Colon (tissue), 2 donors: ENCODE data around the gene RAD18.

Source experiments
- FAIRE-seq: peaks from 2 replicates; lab custom pipeline; 2012; peaks lifted over from hg19 to GRCh38; lab: Jason Lieb, UNC
- donor health status: control.
- donor health status: control.

RAD18 gene

DNA sequence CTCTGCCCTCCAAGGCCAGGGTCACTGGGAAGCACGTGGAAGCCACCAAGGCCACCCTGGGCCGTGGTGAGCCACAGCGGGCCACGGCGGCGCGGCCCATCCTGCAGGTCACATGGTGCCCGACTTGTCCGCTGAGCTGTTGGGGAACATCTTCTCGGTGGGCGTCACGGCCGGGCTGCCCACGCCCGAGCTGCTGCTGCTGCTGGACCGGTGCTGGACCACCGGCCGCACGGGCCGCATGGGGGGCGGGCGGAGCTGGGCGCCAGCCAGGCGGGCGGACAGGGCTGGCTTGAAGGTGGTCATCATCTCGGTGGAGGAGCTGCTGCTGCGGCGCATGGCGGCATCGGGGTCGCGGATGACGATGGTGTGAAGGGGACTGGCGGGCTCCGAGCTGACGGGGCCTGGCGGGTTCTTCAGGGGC lies 22.1 kb upstream of the RAD18 start:
- FAIRE-seq, result no peak

DNA sequence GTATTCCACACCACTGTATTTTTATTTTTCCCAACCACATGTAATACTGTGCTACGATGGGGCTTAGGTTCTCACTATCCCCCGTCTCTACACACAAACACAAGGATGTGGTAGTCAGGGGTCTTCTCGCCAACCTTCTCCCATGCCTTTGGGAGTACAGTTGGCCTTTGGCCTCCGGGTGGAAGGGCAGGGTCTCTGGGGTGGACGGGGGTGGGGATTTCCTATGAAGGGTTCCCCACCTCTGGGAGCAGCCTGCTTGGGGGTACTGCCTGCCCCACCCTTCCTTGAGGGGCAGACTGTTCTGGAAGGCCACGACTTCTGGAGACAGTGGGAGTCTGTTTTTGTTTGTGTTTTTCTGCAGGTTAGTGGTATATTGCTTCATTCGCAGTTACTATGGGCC lies 21.3 kb upstream of the RAD18 start:
- no peak for FAIRE-seq

DNA sequence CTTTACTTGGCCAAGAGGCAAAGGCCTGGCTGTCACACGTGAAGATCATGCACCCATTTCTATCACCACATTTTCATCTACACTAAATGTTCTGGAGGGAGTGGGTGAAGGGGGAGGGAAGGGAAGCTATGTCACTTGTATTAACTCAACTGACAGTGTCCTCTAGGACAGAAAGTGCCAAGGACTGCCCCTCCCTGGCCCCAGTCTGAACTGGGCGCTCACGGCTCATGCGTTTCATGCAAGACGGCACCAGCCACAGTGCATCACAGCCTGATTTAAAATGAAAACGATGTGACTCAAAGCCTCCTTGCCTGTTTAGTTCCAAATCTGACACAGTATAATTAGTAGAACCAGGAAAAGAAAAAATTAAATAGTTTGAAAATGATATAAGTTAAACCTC lies 20.8 kb upstream of the RAD18 start:
- no peak for FAIRE-seq

DNA sequence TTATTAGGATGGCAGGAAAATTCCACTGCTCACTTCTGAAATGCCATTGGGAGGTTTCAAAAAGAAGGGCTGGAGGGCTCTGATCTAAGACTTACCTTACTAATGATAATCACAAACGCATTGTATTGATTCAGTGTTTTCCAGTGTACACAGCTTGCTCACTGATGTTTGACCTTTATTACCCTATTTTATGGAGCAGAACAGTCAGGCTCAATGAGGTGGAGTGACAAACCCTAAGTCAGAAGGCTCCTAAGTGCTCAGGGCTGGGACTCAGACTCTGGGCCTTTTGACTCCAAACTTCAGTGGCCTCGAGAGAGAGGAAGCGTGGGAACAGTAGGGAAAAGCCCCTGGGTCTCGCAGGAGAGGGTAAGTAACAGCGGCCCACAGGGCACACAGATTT lies 20.3 kb upstream of the RAD18 start:
- FAIRE-seq, result no peak

DNA sequence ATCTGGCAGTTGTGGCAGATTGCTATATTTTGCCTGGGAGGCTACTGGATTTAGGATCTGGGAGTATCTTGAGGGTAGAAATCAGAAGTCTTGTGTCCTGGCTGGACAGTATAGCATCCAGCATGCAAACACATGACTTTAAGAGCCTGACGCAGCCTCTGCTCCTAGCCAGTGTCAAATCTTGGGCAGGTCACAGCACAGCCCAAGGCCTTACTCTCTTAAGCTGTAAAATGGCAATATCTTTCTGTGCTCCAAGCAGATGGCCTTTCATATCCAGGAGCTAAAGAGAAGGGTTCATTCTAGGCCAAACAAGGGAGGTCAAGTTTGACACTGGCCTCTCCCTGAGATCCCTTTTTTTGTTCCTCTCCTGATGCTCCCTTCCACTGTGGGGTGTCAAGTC lies 19.8 kb upstream of the RAD18 start:
- FAIRE-seq, result no peak

DNA sequence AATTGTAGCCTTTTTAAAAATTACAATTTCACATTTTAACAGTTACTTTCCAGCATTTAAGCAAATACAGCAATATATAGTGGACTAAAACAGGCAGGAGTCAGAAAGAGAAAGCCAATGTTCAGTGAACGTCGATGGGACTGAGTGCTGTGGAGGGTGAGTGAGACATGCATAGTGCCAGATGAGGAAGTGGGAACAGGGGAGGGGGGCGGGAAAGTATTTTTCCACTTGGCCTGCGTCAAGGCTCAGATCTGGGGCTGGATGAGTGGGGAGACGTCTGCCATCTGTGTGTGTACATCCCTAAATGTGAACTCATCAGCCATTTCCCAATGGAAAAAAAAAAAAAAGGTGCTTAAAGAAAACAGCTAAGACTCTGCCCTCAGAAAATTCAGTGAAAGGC lies 19.2 kb upstream of the RAD18 start:
- no peak for FAIRE-seq

DNA sequence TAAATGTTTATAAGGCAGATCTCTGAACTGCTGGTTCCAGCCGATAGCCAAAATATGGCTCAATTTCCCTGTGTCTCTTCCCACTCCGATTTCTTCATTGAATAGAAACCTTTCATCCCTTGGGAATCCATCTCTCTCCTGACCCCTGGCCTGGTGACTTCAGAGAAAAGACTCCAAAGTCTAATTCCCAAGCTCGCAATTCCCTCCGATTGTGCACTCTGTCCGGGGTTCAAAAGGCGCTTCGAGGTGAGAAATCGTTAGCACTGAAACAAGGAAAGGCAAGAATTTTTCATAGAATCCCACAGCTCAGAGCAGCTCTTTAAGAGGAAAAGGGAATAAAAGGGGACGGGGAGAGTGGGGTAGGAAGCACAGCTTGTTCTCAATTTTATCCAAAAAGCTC lies 18.4 kb upstream of the RAD18 start:
- no peak for FAIRE-seq

DNA sequence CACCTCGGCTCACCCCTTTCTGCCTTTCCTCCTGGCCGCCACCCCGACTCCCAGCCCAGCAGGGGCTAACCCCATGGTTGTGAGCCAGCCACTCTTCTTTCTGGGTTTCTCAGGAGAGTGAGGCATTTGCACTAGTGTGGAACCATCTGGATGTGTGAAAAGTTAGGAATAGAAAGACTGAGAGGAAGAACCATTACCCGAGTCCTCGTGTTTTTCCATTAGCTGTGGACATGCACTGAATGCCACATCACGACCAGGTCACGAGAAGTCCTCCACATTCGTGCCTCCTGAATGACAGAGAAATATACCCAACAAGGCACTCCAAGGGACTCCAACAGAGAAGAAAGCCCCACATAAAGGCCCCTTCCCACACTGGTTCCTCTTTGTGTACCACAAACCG lies 18.0 kb upstream of the RAD18 start:
- no peak for FAIRE-seq

DNA sequence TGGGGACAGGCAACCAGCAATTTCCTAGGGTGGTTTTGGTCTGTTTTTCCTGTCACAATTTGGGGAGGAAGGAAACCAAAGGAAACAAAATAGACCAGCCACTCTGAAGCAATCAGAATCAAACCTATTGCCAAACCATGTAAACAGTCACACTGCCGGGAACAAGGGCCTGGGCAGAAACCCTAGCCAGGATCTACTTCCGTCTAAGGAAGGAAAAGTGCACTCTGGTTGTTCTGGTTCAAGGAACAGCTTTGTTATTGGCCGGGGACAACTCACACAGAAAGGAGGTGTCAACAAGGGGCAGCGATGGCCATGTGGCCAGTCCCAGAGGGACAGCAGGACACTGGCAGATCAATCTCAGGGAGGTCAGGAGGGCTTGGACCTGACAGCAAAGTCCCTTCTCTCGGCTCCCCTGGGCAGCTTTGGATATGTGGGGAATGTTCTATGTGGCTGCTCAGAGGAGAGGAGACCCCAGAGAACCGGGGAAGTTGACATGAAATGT lies 17.5 kb upstream of the RAD18 start:
- no peak for FAIRE-seq

DNA sequence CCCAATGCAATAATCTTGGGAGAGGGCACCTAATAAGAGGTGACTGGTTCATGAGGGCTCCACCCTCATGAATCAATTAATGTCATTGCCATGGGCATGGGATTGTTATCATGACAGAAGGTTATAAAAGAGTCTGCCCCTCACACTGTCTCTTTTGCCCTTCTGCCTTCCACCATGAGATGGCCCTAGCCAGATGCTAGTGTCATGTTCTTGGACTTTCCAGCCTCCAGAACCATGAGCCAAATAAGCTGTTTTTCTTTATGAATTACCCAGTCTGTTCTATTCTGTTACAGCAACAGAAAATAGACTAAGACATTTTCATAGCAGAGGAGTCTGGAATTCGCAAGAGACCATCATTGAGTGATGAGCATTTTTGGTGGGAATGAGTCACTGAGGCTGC lies 16.0 kb upstream of the RAD18 start:
- no peak for FAIRE-seq

DNA sequence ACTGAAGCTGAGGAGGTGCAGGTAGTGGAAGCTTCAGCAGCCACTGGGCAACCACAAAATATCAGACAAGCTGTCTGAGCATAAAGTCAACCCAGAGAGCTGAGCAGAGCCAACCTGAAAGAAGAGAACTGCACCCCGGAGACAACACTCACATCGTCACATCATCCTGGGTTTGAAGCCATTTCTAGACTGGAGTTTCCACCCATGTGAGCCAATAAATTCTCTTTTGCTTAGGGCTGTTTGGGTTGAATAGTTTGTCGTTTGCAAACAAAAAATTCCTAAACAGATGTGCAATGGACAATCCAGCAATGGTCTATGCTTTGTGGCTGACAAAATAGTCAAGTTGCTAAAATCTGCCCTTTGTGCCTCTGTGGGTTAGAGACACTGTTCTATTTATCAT lies 15.3 kb upstream of the RAD18 start:
- FAIRE-seq, result no peak

DNA sequence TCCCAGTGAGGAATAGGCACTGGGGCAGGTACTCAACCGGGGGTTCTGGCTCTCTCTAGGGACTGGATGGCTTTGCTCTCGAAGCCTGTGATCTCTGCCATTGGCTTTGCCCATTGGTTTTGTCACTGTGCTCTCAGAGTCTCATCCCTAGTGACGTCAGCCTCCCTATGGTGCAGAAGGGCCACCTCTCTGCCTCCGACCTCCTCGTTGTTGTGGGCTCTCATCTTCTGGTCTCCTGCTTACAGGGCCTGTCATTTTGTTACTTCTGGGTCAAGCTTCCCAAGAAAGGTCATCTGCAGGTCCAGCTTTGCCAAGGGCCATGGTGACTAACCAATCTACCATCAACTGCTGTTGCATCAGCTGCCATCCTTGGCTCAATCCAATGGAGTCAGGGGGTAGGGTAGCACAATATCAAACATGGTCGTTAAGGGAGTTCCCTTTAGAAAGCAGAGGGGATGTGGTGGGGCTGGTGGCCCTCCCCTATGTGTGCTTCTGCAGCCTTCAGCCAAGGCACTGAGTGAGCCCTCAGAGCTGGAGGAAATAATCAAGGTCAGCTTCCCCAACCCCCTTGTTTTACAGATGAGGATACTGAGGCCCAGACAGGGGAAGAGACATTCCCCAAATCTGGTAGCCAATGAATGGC lies 13.4 kb upstream of the RAD18 start:
- no peak for FAIRE-seq

DNA sequence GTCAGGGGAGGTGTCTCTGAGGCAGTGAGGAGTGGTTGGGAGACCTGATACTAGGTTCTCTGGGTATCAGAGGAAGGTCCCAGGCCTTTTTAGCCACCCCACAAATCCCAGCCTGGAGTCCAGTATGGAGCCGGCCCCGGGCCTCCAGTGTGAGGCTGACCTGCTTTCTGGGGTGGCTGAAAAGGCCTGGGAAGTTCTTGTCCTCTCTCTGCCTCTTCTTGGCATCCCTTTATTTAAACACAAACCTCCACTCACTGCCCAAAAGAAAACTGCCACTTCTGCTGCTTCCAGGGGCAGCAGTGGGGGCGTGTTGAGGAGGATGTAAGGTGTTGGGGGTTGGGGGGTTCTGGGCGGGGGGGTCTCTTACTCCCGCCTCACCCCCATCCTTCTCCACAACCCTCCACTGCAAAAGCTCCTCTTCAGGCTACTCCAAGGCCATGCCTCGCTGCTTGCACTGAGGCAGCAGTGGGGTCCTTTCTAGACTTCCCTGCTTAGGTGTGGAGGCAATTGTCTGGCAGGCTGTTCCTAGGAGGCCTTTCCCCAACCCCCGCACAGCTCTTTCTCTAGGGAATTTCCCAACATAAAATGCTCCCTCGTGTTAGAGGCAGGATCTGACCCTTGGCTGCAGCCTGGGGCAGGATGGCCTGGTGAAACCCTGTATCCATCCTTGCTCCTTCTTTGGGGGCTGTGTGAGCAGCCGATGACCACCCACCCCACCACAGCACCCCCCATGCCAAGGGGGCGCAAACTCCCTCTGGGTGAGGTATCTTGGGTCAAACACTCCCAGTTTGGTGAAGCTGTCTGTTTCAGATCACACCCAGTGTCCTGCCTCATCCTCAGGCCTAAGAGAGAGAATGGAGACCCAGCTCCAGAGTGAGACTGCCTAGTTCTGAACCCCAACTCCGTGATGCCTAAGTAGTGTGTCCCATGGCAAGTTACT lies 12.1 kb upstream of the RAD18 start:
- no peak for FAIRE-seq

DNA sequence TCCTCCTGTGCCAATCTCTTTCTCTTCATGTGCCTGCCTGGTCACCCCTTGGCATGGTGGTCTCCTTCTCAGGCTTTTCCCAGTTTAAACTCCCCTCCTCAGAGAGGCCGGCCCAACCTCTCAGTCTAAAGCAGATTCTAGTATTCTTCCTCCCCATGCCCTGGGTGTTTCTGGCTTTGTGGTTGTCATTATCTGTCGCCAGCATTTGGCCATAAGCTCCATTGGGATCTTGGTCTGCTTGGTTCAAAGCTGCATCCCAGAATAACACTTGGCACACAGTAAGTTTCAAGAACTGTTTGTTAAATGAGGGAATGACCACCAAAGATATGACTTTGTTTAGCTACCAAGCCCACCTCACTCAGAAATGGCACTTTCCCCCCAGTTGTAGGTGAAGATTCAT lies 11.2 kb upstream of the RAD18 start:
- FAIRE-seq, result no peak

DNA sequence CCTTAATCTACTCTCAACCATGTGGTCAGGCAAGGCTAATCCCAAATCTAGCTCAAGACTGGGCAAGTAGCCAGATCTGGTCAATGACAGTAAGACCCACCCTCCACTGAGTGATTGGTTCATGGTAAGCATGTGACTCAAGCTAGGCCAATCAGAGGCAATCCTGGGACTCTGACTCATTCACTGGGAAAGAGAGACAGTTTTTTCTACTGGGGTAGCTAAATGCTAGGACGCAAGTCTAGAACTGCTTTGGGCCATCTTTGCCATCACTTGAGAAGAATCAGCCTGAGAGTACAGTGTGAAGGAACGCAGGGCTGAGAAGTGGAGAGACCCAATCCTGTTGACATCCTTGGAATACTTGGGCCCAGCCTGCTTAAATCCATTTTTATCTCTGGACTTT lies 9.4 kb upstream of the RAD18 start:
- no peak for FAIRE-seq

DNA sequence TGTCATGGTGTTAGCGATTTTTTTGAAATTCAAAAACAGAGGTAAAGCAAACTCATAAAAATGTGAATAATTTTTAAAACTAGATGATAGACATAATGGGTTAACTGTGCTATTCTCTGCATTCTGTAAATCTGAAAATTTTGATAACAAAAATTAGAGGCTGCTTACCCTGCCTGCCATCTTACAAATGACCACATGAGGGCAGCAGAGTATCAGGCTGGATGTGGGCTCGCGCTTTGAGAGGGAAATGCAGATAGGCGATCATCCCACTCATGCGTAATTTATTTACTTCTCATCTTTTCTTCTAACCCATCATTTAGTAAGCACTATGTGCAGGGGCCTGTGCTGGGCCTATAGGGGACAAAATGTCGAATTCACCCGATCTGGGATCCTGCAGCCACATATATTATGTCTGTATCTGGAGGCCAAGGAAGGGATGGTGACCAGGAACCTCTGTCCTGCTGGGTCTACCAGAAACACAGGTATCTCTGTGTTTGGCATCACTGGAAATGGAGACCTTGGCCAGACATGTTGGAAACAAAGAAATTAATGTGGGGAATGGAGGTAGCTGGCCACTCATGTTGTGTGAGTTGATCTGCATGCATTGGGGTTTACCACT lies 7.8 kb upstream of the RAD18 start:
- no peak for FAIRE-seq

DNA sequence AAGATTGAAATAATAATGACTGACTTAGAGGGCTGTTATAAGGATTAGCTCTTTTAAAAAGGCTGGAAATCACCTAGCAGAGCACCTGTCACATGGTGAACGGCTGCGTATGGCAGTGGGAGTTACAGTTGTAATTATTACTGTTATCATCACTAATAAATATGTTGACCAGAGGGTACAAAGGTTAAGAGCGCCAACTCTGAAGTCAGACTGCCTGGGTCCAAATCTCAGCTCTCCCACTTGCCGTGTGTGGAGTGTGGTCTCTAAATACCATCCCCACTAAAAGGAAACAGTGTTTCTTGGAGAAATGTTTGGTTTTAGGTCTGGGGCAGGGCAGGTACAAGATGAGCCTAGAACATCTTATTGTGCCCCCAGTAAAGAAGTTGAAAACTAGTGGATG lies 6.0 kb upstream of the RAD18 start:
- no peak for FAIRE-seq

DNA sequence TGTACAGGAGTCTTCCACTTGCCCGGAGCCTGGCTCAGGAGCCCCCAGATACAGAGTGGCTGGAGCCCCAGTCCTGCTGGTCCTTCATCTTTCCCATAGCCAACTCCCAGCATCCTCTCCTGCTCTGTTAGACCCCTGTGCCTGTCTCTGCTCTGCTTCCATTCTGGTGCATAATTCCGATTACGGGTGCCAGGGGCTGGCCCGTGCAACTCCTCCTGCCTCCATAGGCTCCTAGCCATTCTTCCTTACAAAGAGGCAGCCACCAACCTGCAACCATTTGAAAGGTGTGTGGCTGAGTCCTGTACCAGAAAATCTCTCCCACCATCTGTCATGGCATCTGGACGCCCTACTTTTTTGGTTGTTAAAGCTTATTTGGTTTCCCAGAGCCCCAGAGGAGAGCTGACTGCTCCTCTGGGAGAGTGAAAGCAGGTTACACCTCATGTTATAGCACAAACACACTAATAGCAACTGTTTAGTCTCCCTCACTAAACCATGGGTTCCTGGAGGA lies 5.2 kb upstream of the RAD18 start:
- no peak for FAIRE-seq

DNA sequence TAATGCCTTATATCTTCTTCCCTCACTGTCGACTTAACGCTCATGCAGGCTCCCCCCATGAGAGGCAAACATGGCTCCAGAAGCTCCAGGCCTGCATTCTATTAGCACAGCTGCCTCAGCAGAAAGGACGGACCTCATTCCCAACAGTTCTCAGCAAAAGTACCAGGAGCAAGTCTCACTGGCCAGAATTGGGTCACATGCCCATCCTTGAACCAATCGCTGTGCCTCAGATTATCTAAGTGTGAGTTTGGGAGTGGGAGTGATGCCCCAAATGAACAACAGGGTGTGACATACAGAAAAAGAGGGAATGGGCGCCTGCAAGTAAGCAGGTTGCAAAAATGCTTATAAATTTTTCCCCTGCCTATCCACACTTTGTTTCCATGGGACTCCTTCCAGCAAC lies 4.3 kb upstream of the RAD18 start:
- no peak for FAIRE-seq

DNA sequence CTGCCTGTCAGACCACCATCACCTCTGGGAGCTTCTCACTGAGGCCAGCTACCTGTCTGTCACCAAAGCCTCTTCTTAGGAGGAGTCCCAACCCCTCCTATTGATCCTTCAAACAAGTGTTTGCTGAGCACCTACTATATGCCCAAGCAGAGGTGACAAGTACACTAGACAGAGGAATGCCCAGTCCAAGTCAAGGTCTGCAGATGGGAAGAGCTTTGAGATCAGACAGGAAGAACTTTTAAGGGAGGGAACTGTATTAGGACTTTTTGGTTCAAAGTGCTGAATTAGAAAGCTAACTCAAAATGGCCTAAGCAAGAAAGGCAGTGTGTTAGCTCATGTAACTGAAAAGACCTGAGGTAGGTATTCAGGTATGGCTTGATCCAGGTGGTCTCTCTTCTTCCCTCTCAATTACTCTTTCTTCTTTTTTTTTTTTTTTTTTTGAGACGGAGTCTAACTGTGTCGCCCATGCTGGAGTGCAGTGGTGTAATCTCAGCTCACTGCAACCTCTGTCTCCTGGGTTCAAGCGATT lies 3.6 kb upstream of the RAD18 start:
- FAIRE-seq, result no peak

DNA sequence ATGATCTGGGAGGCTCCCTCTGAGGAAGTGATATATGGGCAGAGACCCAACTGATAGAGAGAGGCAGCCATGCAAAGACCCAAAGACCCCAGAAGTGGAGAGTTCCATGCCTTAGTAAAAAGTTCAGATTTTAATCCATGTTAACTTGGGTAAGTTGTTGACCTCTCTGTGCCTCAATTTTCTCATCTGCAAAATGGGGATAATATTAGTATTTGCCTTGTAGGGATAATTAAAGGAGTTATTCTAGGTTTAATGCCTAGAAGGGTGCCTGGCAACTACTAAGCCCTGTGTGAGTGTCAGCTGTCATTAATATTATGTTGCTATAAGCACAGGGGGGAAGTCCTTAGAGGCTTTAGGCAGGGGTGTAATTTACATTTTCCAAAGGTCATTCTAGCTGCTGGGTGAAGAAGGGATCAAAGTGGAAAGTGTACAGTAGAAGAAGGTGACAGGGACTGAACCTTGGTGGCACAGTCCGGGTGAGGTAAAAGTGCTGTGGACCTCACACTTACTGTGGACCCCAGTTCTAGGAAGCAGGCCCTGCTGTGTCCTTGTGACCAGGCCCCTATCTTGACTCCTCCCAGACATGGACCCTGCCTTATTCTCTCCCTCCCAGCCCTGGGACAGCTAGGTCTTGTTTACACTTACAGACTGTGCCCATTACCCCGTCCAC lies 3.0 kb upstream of the RAD18 start:
- FAIRE-seq, result no peak
